NCI-H510A (cell line): ENCODE results near the gene AKR1D1.
"Not testable (repeated sequence)": the region's sequence is repeated elsewhere in the genome, so short reads cannot be mapped to it uniquely, and the experiment has no call there.

Source experiments
- DNase-seq: peaks from one replicate; lab custom pipeline; 2025; lab: John Stamatoyannopoulos, UW

The AKR1D1 gene

DNA sequence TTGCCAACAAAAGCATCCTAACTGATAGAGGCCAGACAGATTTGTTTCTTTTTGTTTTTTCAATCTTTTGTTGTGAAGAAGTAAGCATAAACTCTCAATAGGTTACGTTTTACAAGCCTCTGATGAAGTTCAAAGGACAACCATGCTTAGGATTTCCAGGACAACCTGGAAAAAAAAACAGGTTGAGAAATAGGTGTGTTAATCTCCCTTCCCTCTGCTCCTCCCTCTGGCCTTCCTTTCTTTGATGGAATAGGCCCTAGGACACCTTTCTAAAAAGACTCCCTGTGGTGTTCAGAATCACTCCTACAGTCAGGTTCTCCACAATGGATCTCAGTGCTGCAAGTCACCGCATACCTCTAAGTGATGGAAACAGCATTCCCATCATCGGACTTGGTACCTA, at the start of gene AKR1D1:
AKR1D1 (plus strand) TSS at position 264 of the 400 bp plus-strand sequence; CDS start at position 324, 60 bp downstream.
- no peak for DNase-seq

DNA sequence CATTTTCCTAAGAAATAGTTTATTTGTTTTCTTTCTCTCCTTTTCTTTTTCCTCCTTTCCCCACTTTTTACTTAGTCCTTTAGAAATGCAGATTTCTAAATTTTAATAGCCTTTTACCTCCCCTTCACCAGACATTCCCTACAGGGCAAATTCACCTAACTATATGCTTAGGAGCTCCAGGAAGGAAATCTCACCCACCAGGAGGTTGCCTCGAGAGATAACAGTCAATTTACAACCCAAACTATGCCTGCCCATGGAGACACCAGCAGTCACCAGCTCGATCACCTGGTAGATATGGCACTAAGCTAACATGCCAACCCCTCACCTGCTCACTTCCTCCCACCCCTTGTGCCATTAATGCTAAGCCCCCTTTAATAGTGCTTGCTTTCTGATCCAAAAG, 49.2 kb upstream of the AKR1D1 start:
- DNase-seq = no peak

DNA sequence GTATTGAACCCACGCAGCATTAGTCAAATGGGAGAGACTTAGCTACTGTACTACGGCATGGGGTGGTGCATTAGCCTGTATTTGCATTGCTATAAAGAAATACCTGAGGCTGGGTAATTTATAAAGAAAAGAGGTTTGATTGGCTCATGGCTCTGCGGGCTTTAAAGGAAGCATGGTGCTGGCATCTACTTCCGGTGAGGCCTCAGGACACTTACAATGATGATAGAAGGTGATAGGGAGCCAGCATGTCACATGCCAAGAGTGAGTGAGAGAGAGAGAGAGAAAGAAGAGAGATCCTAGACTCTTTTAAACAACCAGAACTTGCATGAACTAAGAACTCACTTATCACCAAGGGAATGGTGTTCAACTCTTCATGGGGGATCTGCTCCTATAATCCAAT, 47.1 kb upstream of the AKR1D1 start:
- no peak for DNase-seq

DNA sequence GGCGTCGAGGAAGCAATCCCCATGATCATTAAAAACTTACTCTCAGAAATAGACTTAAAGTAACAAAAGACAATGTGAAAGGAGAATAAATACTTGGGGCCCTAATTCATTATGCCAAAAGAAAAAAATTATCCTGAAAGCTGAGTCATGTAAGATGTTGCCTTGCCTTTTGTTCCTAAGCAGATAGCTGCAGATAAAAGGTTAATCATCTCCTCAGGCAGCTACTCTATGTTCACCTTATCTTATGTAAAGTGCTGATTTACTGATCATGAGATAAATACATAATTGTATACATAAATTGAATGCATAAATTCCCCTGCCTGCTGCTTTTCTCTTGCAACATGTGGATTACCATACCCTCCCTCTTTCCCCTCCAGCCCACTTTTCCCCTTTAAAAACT, 46.3 kb upstream of the AKR1D1 start:
- DNase-seq = no peak

- no peak for DNase-seq
Observed at GRCh38 chr7:138030679-138031351, 45.4 kb upstream of the AKR1D1 start.

- no peak for DNase-seq
Observed at GRCh38 chr7:138032186-138032585, 44.1 kb upstream of the AKR1D1 start.

DNA sequence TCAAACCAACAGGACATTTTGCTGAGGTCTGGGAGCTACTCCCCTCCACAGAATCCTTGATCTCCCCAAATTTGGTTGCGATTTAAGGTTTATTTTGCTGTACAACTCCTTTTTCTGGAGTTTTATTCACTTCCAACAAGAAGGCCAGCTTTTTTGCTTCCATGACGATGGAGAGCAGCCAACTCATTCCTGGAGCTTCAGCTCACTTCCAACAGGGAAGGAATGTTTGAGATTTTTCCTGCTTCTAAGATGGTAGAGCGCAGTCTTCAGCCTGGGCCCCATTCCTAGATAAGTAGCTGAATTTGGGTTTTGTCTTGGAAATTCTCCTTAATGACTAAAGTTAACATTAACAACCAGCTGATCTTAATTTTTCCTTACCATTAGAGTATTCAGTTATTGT, 43.5 kb upstream of the AKR1D1 start:
- no peak for DNase-seq

GRCh38 chr7:138033241-138033640, 43.0 kb upstream of the AKR1D1 start:
- no peak for DNase-seq

- DNase-seq = no peak
Observed at GRCh38 chr7:138036135-138036534, 40.1 kb upstream of the AKR1D1 start.

DNA sequence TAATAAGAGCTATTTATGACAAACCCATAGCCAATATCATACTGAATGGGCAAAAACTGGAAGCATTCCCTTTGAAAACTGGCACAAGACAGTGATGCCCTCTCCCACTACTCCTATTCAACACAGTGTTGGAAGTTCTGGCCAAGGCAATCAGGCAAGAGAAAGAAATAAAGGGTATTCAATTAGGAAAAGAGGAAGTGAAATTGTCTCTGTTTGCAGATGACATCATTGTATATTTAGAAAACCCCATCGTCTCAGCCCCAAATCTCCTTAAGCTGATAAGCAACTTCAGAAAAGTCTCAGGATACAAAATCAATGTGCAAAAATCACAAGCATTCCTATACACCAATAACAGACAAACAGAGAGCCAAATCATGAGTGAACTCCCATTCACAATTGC, 36.2 kb upstream of the AKR1D1 start:
- DNase-seq = not testable (repeated sequence)

DNA sequence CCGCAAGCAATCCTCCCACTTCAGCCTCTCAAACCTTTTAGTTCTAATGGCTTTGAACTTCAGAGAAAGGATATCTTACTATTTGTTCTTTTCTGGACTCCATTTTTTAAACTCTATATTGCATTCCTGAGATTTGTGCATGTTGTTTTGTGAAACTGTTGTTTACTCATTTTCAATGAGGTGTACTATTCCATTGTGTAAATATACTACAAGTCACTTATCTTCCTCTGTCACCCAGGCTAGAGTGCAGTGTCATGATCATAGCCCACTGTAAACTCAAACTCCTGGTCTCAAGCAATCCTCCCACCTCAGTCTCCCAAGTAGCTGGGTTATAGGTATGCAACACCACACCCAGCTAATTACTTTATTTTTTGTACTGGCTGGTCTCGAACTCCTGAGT, 31.4 kb upstream of the AKR1D1 start:
- DNase-seq = no peak

GRCh38 chr7:138047907-138048306, 28.4 kb upstream of the AKR1D1 start:
- DNase-seq = no peak

GRCh38 chr7:138049505-138050116, 26.6 kb upstream of the AKR1D1 start:
- DNase-seq = no peak

GRCh38 chr7:138051712-138052247, 24.5 kb upstream of the AKR1D1 start:
- not testable (repeated sequence) for DNase-seq

GRCh38 chr7:138052696-138053095, 23.6 kb upstream of the AKR1D1 start:
- no peak for DNase-seq

DNA sequence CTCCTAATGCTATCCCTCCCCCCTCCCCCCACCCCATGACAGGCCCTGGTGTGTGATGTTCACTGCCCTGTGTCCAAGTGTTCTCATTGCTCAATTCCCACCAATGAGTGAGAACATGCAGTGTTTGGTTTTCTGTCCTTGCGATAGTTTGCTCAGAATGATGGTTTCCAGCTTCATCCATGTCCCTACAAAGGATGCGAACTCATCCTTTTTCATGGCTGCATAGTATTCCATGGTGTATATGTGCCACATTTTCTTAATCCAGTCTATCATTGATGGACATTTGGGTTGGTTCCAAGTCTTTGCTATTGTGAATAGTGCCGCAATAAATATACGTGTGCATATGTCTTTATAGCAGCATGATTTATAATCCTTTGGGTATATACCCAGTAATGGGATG, 20.6 kb upstream of the AKR1D1 start:
- DNase-seq = not testable (repeated sequence)

GRCh38 chr7:138063400-138063799, 12.9 kb upstream of the AKR1D1 start:
- no peak for DNase-seq

- DNase-seq = no peak
Observed at GRCh38 chr7:138064856-138065357, 11.4 kb upstream of the AKR1D1 start.

GRCh38 chr7:138065827-138066226, 10.4 kb upstream of the AKR1D1 start:
- DNase-seq = no peak

DNA sequence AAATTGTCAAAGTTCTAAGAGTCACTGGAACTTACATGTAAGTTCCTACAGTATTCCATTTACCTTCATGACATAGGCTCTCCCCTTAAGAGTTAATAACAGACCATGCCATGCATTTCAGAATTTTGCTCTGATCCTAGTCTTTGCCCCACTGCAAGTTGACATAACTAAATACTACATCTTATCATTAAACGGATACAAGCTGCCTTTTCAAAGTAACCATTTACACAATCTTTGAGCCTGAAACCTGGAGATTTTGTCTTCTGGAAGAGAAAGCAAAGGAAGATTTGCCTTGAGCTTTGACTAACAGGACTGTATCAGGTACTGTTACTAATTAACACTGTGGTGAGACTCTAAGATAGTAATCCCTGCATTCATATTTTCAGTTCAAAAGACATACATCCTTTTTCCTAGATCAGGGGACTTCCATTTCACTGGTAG, 9.3 kb upstream of the AKR1D1 start:
- DNase-seq = no peak

DNA sequence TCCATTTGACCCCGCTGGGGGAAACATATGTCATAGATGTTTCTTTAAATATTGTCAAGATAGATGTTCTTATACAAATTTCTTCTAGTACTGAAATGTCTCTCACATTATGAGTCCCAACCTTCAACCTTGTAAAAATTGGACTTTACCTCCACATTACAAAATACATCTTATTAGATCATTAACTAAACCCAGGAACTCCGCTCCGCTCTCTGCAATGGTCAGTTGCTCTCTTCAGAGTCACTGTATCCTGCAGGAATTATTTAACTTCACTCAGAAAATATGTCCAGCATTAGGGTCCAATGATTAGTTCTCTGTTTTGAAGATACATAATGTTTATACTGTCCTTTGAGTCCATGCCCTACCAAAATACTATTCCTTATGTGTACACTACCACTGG, 8.5 kb upstream of the AKR1D1 start:
- DNase-seq = no peak

DNA sequence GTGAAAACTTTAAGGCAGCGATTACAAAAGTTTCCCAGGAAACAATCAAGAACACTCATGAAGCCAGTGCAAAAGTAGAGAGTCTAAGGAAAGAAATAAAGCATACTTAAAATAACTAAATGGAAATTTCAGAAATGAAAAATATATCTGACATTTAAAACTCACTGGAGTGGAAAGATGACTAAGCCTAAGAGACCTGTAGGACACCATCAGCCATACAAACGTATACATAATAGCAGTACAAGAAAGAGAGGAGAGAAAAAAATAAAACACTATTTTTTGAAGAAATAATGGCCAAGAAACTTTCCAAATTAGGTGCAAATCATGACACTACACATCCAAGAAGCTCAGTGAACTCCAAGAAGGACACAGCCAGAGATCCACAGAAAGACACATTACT, 5.4 kb upstream of the AKR1D1 start:
- DNase-seq = no peak

- no peak for DNase-seq
Observed at GRCh38 chr7:138072726-138073125, 3.5 kb upstream of the AKR1D1 start.
